ENCODE results near the gene GLOD4. TPM values are rescaled to one million over a fixed set of nuclear protein-coding genes. Genes with fewer than 3 reads are reported as not detected.
"Not testable (repeated sequence)": the region's sequence is repeated elsewhere in the genome, so short reads cannot be mapped to it uniquely, and the experiment has no call there.

Gene GLOD4
- total and polyA plus RNA-seq, 7 experiments from 2014 or later = 60.1 to 102 (median 78.9) TPM

DNA sequence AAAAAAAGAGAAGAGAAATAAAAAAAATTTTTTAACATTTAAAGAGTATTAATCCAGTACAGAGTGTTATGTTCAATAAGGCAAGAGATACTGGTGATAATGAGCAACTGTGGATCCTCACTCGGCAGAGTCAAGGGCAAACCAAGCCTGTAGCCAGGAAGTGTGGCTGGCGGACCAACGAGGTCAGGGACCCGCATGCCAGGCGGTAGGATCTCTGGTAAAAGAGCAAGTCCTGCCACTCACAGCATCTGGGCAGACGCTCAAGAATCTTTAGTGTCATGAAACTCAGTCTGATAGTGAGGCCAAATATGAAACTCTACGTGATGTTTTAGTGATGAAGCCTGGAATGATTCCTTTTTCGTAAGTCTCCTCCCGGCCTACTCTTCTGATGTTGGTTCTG, 21.7 kb downstream of the GLOD4 start:
- POLR2A ChIA-PET = interaction anchor here (1.3 kb wide), 1 partner anchor 8 kb away, joined by 3 read pairs; no protein-coding TSS in a partner anchor
- H3K4me1 ChIP-seq (ENCODE audit: control insufficient read depth in 2 of 2, insufficient read depth in 2 of 2, low read length in 2 of 2) = no peaks in the 10 kb centered on the region
- Mint-ChIP-seq H3K9me3 (no peaks in the 10 kb centered on the region), H3K4me3 (no peak overlapping the region), H3K27ac (peak overlapping the region in 1 of 9 donors; percentile 32), H3K4me1 (peaks cover 0 to 1% (median 0%) of the 10 kb centered on the region in 7 donors), H3K36me3 (peaks cover 7 to 51% (median 19%) of the 10 kb centered on the region in 5 donors), H3K27me3 (no peaks in the 10 kb centered on the region)
- ATAC-seq = no peak
- H3K9me3 ChIP-seq (ENCODE audit: control insufficient read depth in 2 of 3, low read length in 3 of 3) = no peaks in the 10 kb centered on the region
- peaks cover 7 to 41% (median 11%) of the 10 kb centered on the region in 3 experiments for H3K36me3 ChIP-seq (ENCODE audit: control insufficient read depth in 2 of 3, insufficient read depth in 3 of 3, low read length in 3 of 3)
- no peaks in the 10 kb centered on the region for H3K27me3 ChIP-seq (ENCODE audit: control insufficient read depth in 2 of 2, insufficient read depth in 2 of 2, low read length in 2 of 2)
- CTCF ChIA-PET = no interaction called here
- no peak overlapping the region for H3K27ac ChIP-seq (ENCODE audit: low read depth, low read length)
- H3K4me3 ChIP-seq (ENCODE audit: low read length) = no peak overlapping the region
- intact Hi-C loops (cut with micrococcal nuclease) = no loop called here
- no peak for DNase-seq

DNA sequence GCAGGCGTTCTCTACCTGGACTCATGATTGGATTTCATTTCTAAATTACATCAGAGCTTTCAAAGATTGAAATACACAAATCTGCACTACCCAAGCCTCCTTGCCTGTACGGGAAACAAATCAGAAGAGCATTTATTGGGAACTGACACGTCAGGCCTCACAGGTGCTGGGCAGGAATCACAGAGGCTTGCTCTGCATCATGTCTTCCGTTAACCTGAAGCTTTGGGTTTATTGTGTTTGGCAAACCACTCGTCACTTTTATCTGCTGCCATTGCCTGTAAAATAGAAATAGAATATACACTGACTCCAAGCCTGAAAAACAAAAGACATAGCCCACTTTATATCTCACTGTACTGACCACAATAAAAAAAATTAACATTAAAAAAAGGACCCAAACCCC, 22.1 kb downstream of the GLOD4 start:
- H3K9me3 Mint-ChIP-seq = no peaks in the 10 kb centered on the region
- Histone ChIP-seq H3K36me3 (ENCODE audit: control insufficient read depth in 2 of 3, insufficient read depth in 3 of 3, low read length in 3 of 3) (peaks cover 7 to 37% (median 11%) of the 10 kb centered on the region in 3 experiments), H3K9me3 (ENCODE audit: control insufficient read depth in 2 of 3, low read length in 3 of 3) (no peaks in the 10 kb centered on the region), H3K27me3 (ENCODE audit: control insufficient read depth in 2 of 2, insufficient read depth in 2 of 2, low read length in 2 of 2) (no peaks in the 10 kb centered on the region), H3K27ac (ENCODE audit: low read depth, low read length) (no peak overlapping the region), H3K4me1 (ENCODE audit: control insufficient read depth in 2 of 2, insufficient read depth in 2 of 2, low read length in 2 of 2) (no peaks in the 10 kb centered on the region), H3K4me3 (ENCODE audit: low read length) (no peak overlapping the region)
- DNase-seq (no peak), ATAC-seq (no peak)
- no peaks in the 10 kb centered on the region for H3K4me1 Mint-ChIP-seq
- CTCF ChIA-PET = no interaction called here
- H3K27me3 Mint-ChIP-seq = no peaks in the 10 kb centered on the region
- peak overlapping the region in 1 of 9 donors; percentile 32 for H3K27ac Mint-ChIP-seq
- POLR2A ChIA-PET = no interaction called here
- intact Hi-C loops (cut with micrococcal nuclease) = no loop called here
- H3K36me3 Mint-ChIP-seq = peaks cover 4 to 47% (median 15%) of the 10 kb centered on the region in 5 donors
- H3K4me3 Mint-ChIP-seq = no peak overlapping the region

DNA sequence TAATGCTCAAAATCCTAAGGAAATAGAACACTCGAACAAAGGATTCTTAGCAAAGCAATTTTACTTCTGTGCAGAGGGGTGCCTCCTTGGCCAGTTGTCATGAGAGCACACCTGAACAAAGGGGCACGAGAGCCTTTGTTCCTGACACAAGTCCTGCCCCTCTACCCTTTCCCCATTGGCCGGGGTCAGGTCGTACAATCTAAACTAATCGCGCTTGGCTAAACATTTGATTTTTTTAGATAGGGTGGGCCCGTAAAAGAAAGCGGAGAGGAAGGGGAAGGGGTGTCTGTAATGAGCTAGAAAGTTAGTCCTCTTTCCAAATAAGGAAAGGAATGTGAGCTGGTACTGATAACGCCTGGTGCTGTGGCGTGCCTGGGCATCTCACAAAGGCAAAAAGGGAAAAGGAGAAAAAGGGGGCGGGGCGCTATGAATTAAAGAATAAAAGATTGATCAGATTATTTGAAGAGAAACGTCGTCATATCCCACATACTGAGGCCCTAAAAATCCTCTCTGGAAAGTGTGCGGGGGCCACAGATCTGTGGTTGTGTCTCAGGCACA, 26.0 kb downstream of the GLOD4 start:
- DNase-seq; H3K4me3 ChIP-seq (ENCODE audit: low read length); intact Hi-C loops (cut with micrococcal nuclease); H3K27ac ChIP-seq (ENCODE audit: low read depth, low read length); H3K4me3 Mint-ChIP-seq; H3K27me3 Mint-ChIP-seq; H3K4me1 ChIP-seq (ENCODE audit: control insufficient read depth in 2 of 2, insufficient read depth in 2 of 2, low read length in 2 of 2); H3K9me3 ChIP-seq (ENCODE audit: control insufficient read depth in 2 of 3, low read length in 3 of 3); H3K9me3 Mint-ChIP-seq; ATAC-seq; H3K27me3 ChIP-seq (ENCODE audit: control insufficient read depth in 2 of 2, insufficient read depth in 2 of 2, low read length in 2 of 2); CTCF ChIA-PET: not testable (repeated sequence)
- Mint-ChIP-seq H3K4me1 (peaks cover 6 to 22% (median 13%) of the 10 kb centered on the region in 7 donors), H3K27ac (peak overlapping the region in 1 of 9 donors; percentile 52), H3K36me3 (peaks cover 0 to 35% (median 7%) of the 10 kb centered on the region in 5 donors)
- peaks cover 0 to 17% (median 7%) of the 10 kb centered on the region in 3 experiments for H3K36me3 ChIP-seq (ENCODE audit: control insufficient read depth in 2 of 3, insufficient read depth in 3 of 3, low read length in 3 of 3)
- POLR2A ChIA-PET = interaction anchor here (1.5 kb wide), 1 partner anchor 15 kb away, joined by 3 read pairs; no protein-coding TSS in a partner anchor

DNA sequence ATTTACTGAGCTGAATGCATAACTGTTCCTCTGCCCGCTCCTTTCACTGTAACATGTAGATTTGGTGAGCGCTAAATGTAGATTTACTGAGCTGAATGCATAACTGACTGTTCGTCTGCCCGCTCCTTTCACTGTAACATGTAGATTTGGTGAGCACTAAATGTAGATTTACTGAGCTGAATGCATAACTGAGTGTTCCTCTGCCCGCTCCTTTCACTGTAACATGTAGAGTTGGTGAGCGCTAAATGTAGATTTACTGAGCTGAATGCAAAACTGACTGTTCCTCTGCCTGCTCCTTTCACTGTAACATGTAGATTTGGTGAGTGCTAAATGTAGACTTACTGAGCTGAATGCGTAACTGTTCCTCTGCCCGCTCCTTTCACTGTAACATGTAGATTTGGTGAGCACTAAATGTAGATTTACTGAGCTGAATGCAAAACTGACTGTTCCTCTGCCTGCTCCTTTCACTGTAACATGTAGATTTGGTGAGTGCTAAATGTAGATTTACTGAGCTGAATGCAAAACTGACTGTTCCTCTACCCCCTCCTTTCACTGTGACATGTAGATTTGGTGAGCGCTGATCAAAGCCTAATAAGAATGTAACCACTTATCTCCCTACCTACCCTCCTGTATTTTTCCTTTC, 26.6 kb downstream of the GLOD4 start:
- intact Hi-C loops (cut with micrococcal nuclease); H3K9me3 Mint-ChIP-seq; ATAC-seq; H3K27me3 ChIP-seq (ENCODE audit: control insufficient read depth in 2 of 2, insufficient read depth in 2 of 2, low read length in 2 of 2); H3K4me3 ChIP-seq (ENCODE audit: low read length); H3K27me3 Mint-ChIP-seq; DNase-seq; H3K27ac ChIP-seq (ENCODE audit: low read depth, low read length); H3K9me3 ChIP-seq (ENCODE audit: control insufficient read depth in 2 of 3, low read length in 3 of 3); H3K4me3 Mint-ChIP-seq: not testable (repeated sequence)
- peaks cover 11 to 15% of the 10 kb centered on the region in 2 donors for H3K4me1 ChIP-seq (ENCODE audit: control insufficient read depth in 2 of 2, insufficient read depth in 2 of 2, low read length in 2 of 2)
- Mint-ChIP-seq H3K4me1 (peaks cover 13 to 28% (median 20%) of the 10 kb centered on the region in 7 donors), H3K27ac (peak overlapping the region in 1 of 9 donors; percentile 52), H3K36me3 (peaks cover 0 to 29% (median 7%) of the 10 kb centered on the region in 5 donors)
- peaks cover 0 to 12% (median 7%) of the 10 kb centered on the region in 3 experiments for H3K36me3 ChIP-seq (ENCODE audit: control insufficient read depth in 2 of 3, insufficient read depth in 3 of 3, low read length in 3 of 3)
- POLR2A ChIA-PET = interaction anchor here (1.1 to 1.5 kb wide), 2 partner anchors 16 to 225 kb away, joined by 3 read pairs; no protein-coding TSS in a partner anchor
- CTCF ChIA-PET = interaction anchor here (0.9 to 1.3 kb wide), 3 partner anchors 8 to 591 kb away, joined by 3 to 5 read pairs (median 3); no protein-coding TSS in a partner anchor

DNA sequence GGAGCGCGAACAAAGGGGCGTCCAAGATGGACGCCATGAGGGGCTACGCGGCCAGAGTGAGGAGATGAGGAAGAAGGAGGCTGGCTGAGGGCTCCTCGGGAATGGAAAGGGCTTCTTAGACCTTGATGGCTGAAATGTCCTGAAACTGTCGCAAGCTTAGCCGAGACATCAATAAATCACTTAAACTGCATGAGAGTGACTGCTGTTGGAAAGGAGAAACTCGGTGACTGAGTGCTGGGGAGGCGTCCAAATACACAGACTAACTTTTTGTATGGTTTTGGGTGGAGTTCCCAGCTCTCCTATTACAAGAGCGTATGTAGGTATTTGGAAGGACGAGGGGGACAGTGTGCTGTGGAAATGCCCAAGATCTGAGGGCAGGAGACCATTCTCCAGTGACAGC, 28.7 kb downstream of the GLOD4 start:
- H3K36me3 ChIP-seq (ENCODE audit: control insufficient read depth in 2 of 3, insufficient read depth in 3 of 3, low read length in 3 of 3) = peaks cover 0 to 7% (median 0%) of the 10 kb centered on the region in 3 experiments
- intact Hi-C loops (cut with micrococcal nuclease) = loop anchor here in 1 of 2 donors (2.0 kb wide), 1 partner anchor 21 kb away; the partner anchor contains the start of gene TLCD3A
- no peaks in the 10 kb centered on the region for H3K9me3 ChIP-seq (ENCODE audit: control insufficient read depth in 2 of 3, low read length in 3 of 3)
- CTCF ChIA-PET = interaction anchor here (0.8 to 1.3 kb wide), 4 partner anchors 8 to 341 kb away, joined by 4 to 5 read pairs (median 4); no protein-coding TSS in a partner anchor
- H3K4me3 ChIP-seq (ENCODE audit: low read length) = no peak overlapping the region
- peaks cover 0 to 32% (median under 1%) of the 10 kb centered on the region in 5 donors for H3K36me3 Mint-ChIP-seq
- H3K27me3 ChIP-seq (ENCODE audit: control insufficient read depth in 2 of 2, insufficient read depth in 2 of 2, low read length in 2 of 2) = no peaks in the 10 kb centered on the region
- no peak for ATAC-seq
- peaks cover 15 to 22% of the 10 kb centered on the region in 2 donors for H3K4me1 ChIP-seq (ENCODE audit: control insufficient read depth in 2 of 2, insufficient read depth in 2 of 2, low read length in 2 of 2)
- no peaks in the 10 kb centered on the region for H3K27me3 Mint-ChIP-seq
- POLR2A ChIA-PET = interaction anchor here (0.7 to 3.6 kb wide), 3 partner anchors 12 to 38 kb away, joined by 4 to 27 read pairs (median 22); partner anchors contain the start of genes GLOD4, MRM3 and VPS53
- DNase-seq = no peak
- peaks cover 0 to 9% (median 0%) of the 10 kb centered on the region in 11 donors for H3K9me3 Mint-ChIP-seq
- peak overlapping the region in 8 of 9 donors; percentile 25 to 81 (median 54) for H3K27ac Mint-ChIP-seq
- H3K27ac ChIP-seq (ENCODE audit: low read depth, low read length) = no peak overlapping the region
- peaks cover 24 to 40% (median 34%) of the 10 kb centered on the region in 7 donors for H3K4me1 Mint-ChIP-seq
- peak overlapping the region; percentile 51 to 80 (median 74) for H3K4me3 Mint-ChIP-seq

DNA sequence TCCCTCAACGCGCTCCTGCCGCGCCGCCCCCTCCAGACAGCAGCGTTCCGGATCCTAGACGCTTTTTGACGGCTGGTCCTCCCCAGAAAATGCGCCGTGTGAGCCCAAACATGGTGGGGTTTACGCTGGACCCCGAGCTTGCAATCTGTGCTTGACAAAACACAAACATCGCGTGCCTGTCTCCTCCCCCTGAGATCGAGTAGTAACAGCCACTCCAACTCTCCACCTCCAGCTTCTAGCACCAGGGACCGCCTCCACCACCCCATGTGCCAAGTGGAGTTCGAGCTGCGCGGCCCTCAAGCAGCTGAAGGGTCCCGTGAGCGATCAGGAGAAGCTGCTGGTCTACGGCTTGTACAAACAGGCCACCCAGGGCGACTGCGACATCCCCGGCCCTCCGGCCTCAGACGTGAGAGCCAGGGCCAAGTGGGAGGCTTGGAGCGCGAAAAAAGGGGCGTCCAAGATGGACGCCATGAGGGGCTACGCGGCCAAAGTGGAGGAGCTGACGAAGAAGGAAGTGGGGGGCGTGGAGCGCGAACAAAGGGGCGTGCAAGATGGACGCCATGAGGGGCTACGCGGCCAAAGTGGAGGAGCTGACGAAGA, 29.4 kb downstream of the GLOD4 start:
- Mint-ChIP-seq H3K36me3 (peaks cover 0 to 39% (median 8%) of the 10 kb centered on the region in 5 donors), H3K27me3 (no peaks in the 10 kb centered on the region), H3K27ac (peak overlapping the region; percentile 88 to 97 (median 94)), H3K9me3 (peaks cover 0 to 10% (median 0%) of the 10 kb centered on the region in 11 donors), H3K4me3 (peak overlapping the region; percentile 90 to 97 (median 94)), H3K4me1 (peaks cover 31 to 43% (median 40%) of the 10 kb centered on the region in 7 donors)
- ChIA-PET POLR2A (interaction anchor here (0.7 to 3.6 kb wide), 6 partner anchors 8 to 336 kb away, joined by 3 to 27 read pairs (median 4); partner anchors contain the start of genes GLOD4, MRM3 and VPS53), CTCF (interaction anchor here (0.8 to 1.3 kb wide), 6 partner anchors 9 to 341 kb away, joined by 3 to 5 read pairs (median 4); partner anchors contain the start of genes GLOD4 and MRM3)
- intact Hi-C loops (cut with micrococcal nuclease) = loop anchor here (1.0 to 2.0 kb wide), 8 partner anchors 20 to 342 kb away; partner anchors contain the start of genes GLOD4 (in 2 of the 2), MRM3 (in 2 of the 2), TLCD3A (in 2 of the 2) and VPS53 (in 2 of the 2)
- ATAC-seq (peak; percentile 1), DNase-seq (peak in 1 of 9 donors; percentile 12)
- Histone ChIP-seq H3K36me3 (ENCODE audit: control insufficient read depth in 2 of 3, insufficient read depth in 3 of 3, low read length in 3 of 3) (peaks cover 0 to 7% (median 6%) of the 10 kb centered on the region in 3 experiments), H3K27me3 (ENCODE audit: control insufficient read depth in 2 of 2, insufficient read depth in 2 of 2, low read length in 2 of 2) (no peaks in the 10 kb centered on the region), H3K27ac (ENCODE audit: low read depth, low read length) (peak overlapping the region; percentile 81), H3K4me1 (ENCODE audit: control insufficient read depth in 2 of 2, insufficient read depth in 2 of 2, low read length in 2 of 2) (peaks cover 15 to 22% of the 10 kb centered on the region in 2 donors), H3K9me3 (ENCODE audit: control insufficient read depth in 2 of 3, low read length in 3 of 3) (no peaks in the 10 kb centered on the region), H3K4me3 (ENCODE audit: low read length) (peak overlapping the region; percentile 80)
